OCI-LY1 (cell line): ENCODE measurements around the gene NEURL4.

ENCODE experiments used
- H2AFZ ChIP-seq: fragments of 200-600 bp; sonication (generic), shearing (Covaris generic); 2 replicates; pipeline ENCODE4 v1.6.0; 2014; ENCODE audit warnings: antibody characterized with exemption, mild to moderate bottlenecking, low read length
- H3F3A ChIP-seq: fragments of 200-600 bp; sonication (generic), shearing (Covaris generic); 2 replicates; pipeline ENCODE4 v1.6.0; 2014; ENCODE audit warnings: mild to moderate bottlenecking, antibody characterized with exemption, low read length, moderate library complexity; ENCODE audit not compliant: insufficient read depth
- H3K27ac ChIP-seq: fragments of 200-600 bp; sonication (generic); 2 replicates; pipeline ENCODE4 v1.5.1; 2014; ENCODE audit warnings: low read length, mixed run types, mild to moderate bottlenecking, low read depth; ENCODE audit not compliant: poor library complexity, severe bottlenecking
- H3K27me3 ChIP-seq: fragments of 200-600 bp; sonication (generic); 2 replicates; pipeline ENCODE4 v1.6.0; 2014; ENCODE audit warnings: antibody characterized with exemption, mild to moderate bottlenecking, low read length, moderate library complexity; ENCODE audit not compliant: insufficient read depth
- H3K36me3 ChIP-seq: fragments of 200-600 bp; sonication (generic); 2 replicates; pipeline ENCODE4 v1.6.1; 2014; ENCODE audit warnings: mild to moderate bottlenecking, antibody characterized with exemption, low read length, moderate library complexity, mixed read lengths; ENCODE audit not compliant: insufficient read depth
- H3K4me1 ChIP-seq: fragments of 200-600 bp; sonication (generic); 2 replicates; pipeline ENCODE4 v1.5.1; 2014; ENCODE audit warnings: mild to moderate bottlenecking, low read length, moderate library complexity; ENCODE audit not compliant: insufficient read depth, severe bottlenecking
- H3K4me2 ChIP-seq: fragments of 200-600 bp; sonication (generic), shearing (Covaris generic); 2 replicates; pipeline ENCODE4 v1.6.1; 2014; ENCODE audit warnings: low read length
- H3K4me3 ChIP-seq: fragments of 200-600 bp; sonication (generic); 2 replicates; pipeline ENCODE4 v1.5.1; 2014; ENCODE audit warnings: low read length, low read depth, mild to moderate bottlenecking, mixed read lengths; ENCODE audit not compliant: poor library complexity, severe bottlenecking
- H3K79me2 ChIP-seq: fragments of 200-600 bp; shearing (Covaris generic); 2 replicates; pipeline ENCODE4 v1.6.1; 2016; ENCODE audit warnings: mixed run types, low read length, mixed read lengths; ENCODE audit not compliant: insufficient read depth
- H3K9ac ChIP-seq: fragments of 200-600 bp; sonication (generic), shearing (Covaris generic); 2 replicates; pipeline ENCODE4 v1.6.1; 2014; ENCODE audit warnings: mild to moderate bottlenecking, low read length, mixed read lengths
- H3K9me2 ChIP-seq: fragments of 200-600 bp; sonication (generic), shearing (Covaris generic); 2 replicates; pipeline ENCODE4 v1.6.1; 2014; ENCODE audit warnings: low read depth, mild to moderate bottlenecking, low read length, mixed read lengths
- H3K9me3 ChIP-seq: fragments of 200-600 bp; shearing (Covaris generic); 2 replicates; pipeline ENCODE4 v1.6.1; 2014; ENCODE audit warnings: low read length, mixed read lengths
- H4K20me1 ChIP-seq: fragments of 200-600 bp; sonication (generic), shearing (Covaris generic); 2 replicates; pipeline ENCODE4 v1.6.0; 2016; ENCODE audit warnings: mild to moderate bottlenecking, low read length; ENCODE audit not compliant: insufficient read depth
- CTCF ChIP-seq: fragments of 200-600 bp; sonication (generic), shearing (Covaris generic); IDR thresholded peaks from 2 replicates; pipeline ENCODE4 v1.5.1; 2017; ENCODE audit warnings: mild to moderate bottlenecking, antibody characterized with exemption, low read length, moderate library complexity, mixed read lengths
- EZH2 ChIP-seq: fragments of 200-600 bp; sonication (generic), shearing (Covaris generic); IDR thresholded peaks from 2 replicates; pipeline ENCODE4 v1.8.0; 2017; ENCODE audit warnings: borderline replicate concordance, mixed run types, mild to moderate bottlenecking, antibody characterized with exemption, low read length, moderate library complexity, mixed read lengths

NEURL4 gene

GRCh38 chr17:7313890-7314718, 15.0 kb downstream of the NEURL4 start:
- H3K79me2 ChIP-seq, result peaks cover 17% of the 10 kb centered on the region
- H2AFZ ChIP-seq, result no peak overlapping the region
- peaks cover 82% of the 10 kb centered on the region for H3K36me3 ChIP-seq
- no peaks in the 10 kb centered on the region for H3K9me3 ChIP-seq
- H4K20me1 ChIP-seq, result peaks cover 4% of the 10 kb centered on the region; the same call in 1 of the 2 replicates
- peak overlapping the region; percentile 99 for H3K4me3 ChIP-seq
- H3K4me2 ChIP-seq, result peak overlapping the region; percentile 97
- no peaks in the 10 kb centered on the region for H3K27me3 ChIP-seq
- no peaks in the 10 kb centered on the region for H3K9me2 ChIP-seq
- TF ChIP-seq EZH2, result no peak
- TF ChIP-seq CTCF, result no peak
- H3F3A ChIP-seq, result peaks cover 23% of the 10 kb centered on the region
- peak overlapping the region; percentile 42 for H3K27ac ChIP-seq
- H3K4me1 ChIP-seq, result peaks cover 53% of the 10 kb centered on the region
- H3K9ac ChIP-seq, result peak overlapping the region; percentile 98

- no peaks in the 10 kb centered on the region for H3K9me2 ChIP-seq
- H3K27ac ChIP-seq, result peak overlapping the region; percentile 42
- peaks cover 23% of the 10 kb centered on the region for H3F3A ChIP-seq
- H3K9ac ChIP-seq, result peak overlapping the region; percentile 5; the same call in 1 of the 2 replicates
- H3K27me3 ChIP-seq, result no peaks in the 10 kb centered on the region
- peak overlapping the region; percentile 97; the same call in 1 of the 2 replicates for H3K4me2 ChIP-seq
- no peaks in the 10 kb centered on the region for H3K9me3 ChIP-seq
- peaks cover 57% of the 10 kb centered on the region for H3K4me1 ChIP-seq
- peaks cover 81% of the 10 kb centered on the region for H3K36me3 ChIP-seq
- H3K79me2 ChIP-seq, result peaks cover 25% of the 10 kb centered on the region
- TF ChIP-seq EZH2 (no peak), CTCF (peak; percentile 4; the same call in 1 of the 2 replicates)
- H2AFZ ChIP-seq, result no peak overlapping the region
- H3K4me3 ChIP-seq, result peak overlapping the region; percentile 99
- peaks cover 4% of the 10 kb centered on the region; the same call in 1 of the 2 replicates for H4K20me1 ChIP-seq
Measured at GRCh38 chr17:7313088-7313889, 15.8 kb downstream of the NEURL4 start.

GRCh38 chr17:7312432-7313087, 16.6 kb downstream of the NEURL4 start:
- Histone ChIP-seq H3K36me3 (peaks cover 81% of the 10 kb centered on the region), H3K4me3 (no peak overlapping the region), H3K4me2 (0 out of 2 replicates have a peak overlapping the region, but pooled peaks have one; percentile 97), H2AFZ (no peak overlapping the region), H3K9me3 (no peaks in the 10 kb centered on the region), H3K9ac (no peak overlapping the region; the same call in 1 of the 2 replicates), H3K4me1 (peaks cover 57% of the 10 kb centered on the region), H3K27ac (peak overlapping the region; percentile 42), H4K20me1 (peaks cover 4% of the 10 kb centered on the region; the same call in 1 of the 2 replicates), H3K9me2 (no peaks in the 10 kb centered on the region), H3K79me2 (peaks cover 28% of the 10 kb centered on the region), H3K27me3 (no peaks in the 10 kb centered on the region), H3F3A (peaks cover 23% of the 10 kb centered on the region)
- TF ChIP-seq EZH2 (no peak), CTCF (no peak)
